GM12891 (cell line): ENCODE data around the gene GTF2H4.
"Not testable (repeated sequence)": the region's sequence is repeated elsewhere in the genome, so short reads cannot be mapped to it uniquely, and the experiment has no call there.

Source experiments
- DNase-seq: peaks from one replicate; pipeline ENCODE4 v3.0.0; 2011; ENCODE audit warnings: low spot score; ENCODE audit not compliant: insufficient read length
- FAIRE-seq: peaks from 2 replicates; lab custom pipeline; 2011; peaks lifted over from hg19 to GRCh38; lab: Jason Lieb, UNC
- PAX5 ChIP-seq: IDR thresholded peaks from 2 replicates; pipeline ENCODE4 v1.6.1; 2011; ENCODE audit warnings: low read length, moderate library complexity, mild to moderate bottlenecking; ENCODE audit not compliant: insufficient read depth, severe bottlenecking
- POLR2A ChIP-seq: IDR thresholded peaks from 2 replicates; pipeline ENCODE4 v1.6.1; 2011; ENCODE audit warnings: low read depth, low read length, control low read depth
- POLR2AphosphoS5 ChIP-seq: IDR thresholded peaks from 2 replicates; pipeline ENCODE4 v1.6.1; 2011; ENCODE audit warnings: low read depth, low read length, control low read depth
- POU2F2 ChIP-seq: IDR thresholded peaks from 2 replicates; pipeline ENCODE4 v1.6.1; 2011; ENCODE audit warnings: low read depth, mild to moderate bottlenecking, control low read depth, low read length, moderate library complexity
- SPI1 ChIP-seq: IDR thresholded peaks from 2 replicates; pipeline ENCODE4 v1.6.1; 2011; ENCODE audit warnings: low read depth, low read length, control low read depth
- TAF1 ChIP-seq: IDR thresholded peaks from 2 replicates; pipeline ENCODE4 v1.6.1; 2011; ENCODE audit warnings: low read depth, low read length, control low read depth

GTF2H4 gene

GRCh38 chr6:30893666-30894065, 14.3 kb upstream of the GTF2H4 start:
- DNase-seq (no peak), FAIRE-seq (no peak)
- no peak for TF ChIP-seq TAF1
- no peak for TF ChIP-seq POLR2AphosphoS5
- TF ChIP-seq POLR2A = no peak
- no peak for TF ChIP-seq SPI1
- TF ChIP-seq PAX5 = no peak

GRCh38 chr6:30894381-30894780, 13.6 kb upstream of the GTF2H4 start:
- FAIRE-seq (no peak), DNase-seq (no peak)
- TF ChIP-seq POLR2A (no peak), POLR2AphosphoS5 (no peak), SPI1 (no peak), POU2F2 (no peak), TAF1 (no peak), PAX5 (no peak)

GRCh38 chr6:30894935-30895334, 13.1 kb upstream of the GTF2H4 start:
- TF ChIP-seq POU2F2 = no peak
- TF ChIP-seq TAF1 = no peak
- no peak for TF ChIP-seq POLR2AphosphoS5
- FAIRE-seq = no peak
- DNase-seq = no peak

GRCh38 chr6:30895343-30895742, 12.7 kb upstream of the GTF2H4 start:
- TF ChIP-seq POLR2AphosphoS5 (no peak), POU2F2 (no peak), TAF1 (no peak), SPI1 (no peak), POLR2A (no peak), PAX5 (no peak)
- no peak for DNase-seq
- no peak for FAIRE-seq

- DNase-seq = no peak
- TF ChIP-seq POLR2AphosphoS5 (no peak), TAF1 (no peak), POLR2A (no peak), SPI1 (no peak), POU2F2 (no peak), PAX5 (no peak)
- no peak for FAIRE-seq
These were observed 11.5 kb upstream of the GTF2H4 start for GRCh38 chr6:30896541-30896940.

GRCh38 chr6:30897882-30898281, 10.1 kb upstream of the GTF2H4 start:
- TF ChIP-seq POLR2A (no peak), POU2F2 (no peak), POLR2AphosphoS5 (no peak), TAF1 (no peak), SPI1 (no peak), PAX5 (no peak)
- no peak for FAIRE-seq
- DNase-seq = no peak

GRCh38 chr6:30898750-30899360, 9.2 kb upstream of the GTF2H4 start:
- DNase-seq (no peak), FAIRE-seq (no peak)
- no peak for TF ChIP-seq TAF1
- TF ChIP-seq SPI1 = no peak
- TF ChIP-seq POU2F2 = no peak
- no peak for TF ChIP-seq PAX5

GRCh38 chr6:30900863-30901417, 7.1 kb upstream of the GTF2H4 start:
- no peak for FAIRE-seq
- no peak for DNase-seq
- no peak for TF ChIP-seq TAF1
- no peak for TF ChIP-seq POLR2A
- no peak for TF ChIP-seq POU2F2
- no peak for TF ChIP-seq SPI1
- TF ChIP-seq PAX5 = no peak
- no peak for TF ChIP-seq POLR2AphosphoS5

GRCh38 chr6:30901436-30901835, 6.6 kb upstream of the GTF2H4 start:
- TF ChIP-seq SPI1 = no peak
- TF ChIP-seq POLR2AphosphoS5 = no peak
- no peak for TF ChIP-seq PAX5
- no peak for TF ChIP-seq POU2F2
- TF ChIP-seq POLR2A = no peak
- no peak for TF ChIP-seq TAF1
- no peak for DNase-seq
- FAIRE-seq = no peak

GRCh38 chr6:30902196-30902595, 5.8 kb upstream of the GTF2H4 start:
- not testable (repeated sequence) for FAIRE-seq

GRCh38 chr6:30902709-30903108, 5.3 kb upstream of the GTF2H4 start:
- DNase-seq (no peak), FAIRE-seq (peak; percentile 66)
- no peak for TF ChIP-seq POLR2A
- TF ChIP-seq PAX5 = no peak
- no peak for TF ChIP-seq POLR2AphosphoS5
- no peak for TF ChIP-seq TAF1
- TF ChIP-seq SPI1 = no peak
- no peak for TF ChIP-seq POU2F2

More at GRCh38 chr6:30902196-30902595, 5.8 kb upstream of the GTF2H4 start:
- not testable (repeated sequence) for DNase-seq
